HEK293 (cell line): Measurements from ENCODE around the gene ADRB2.

Experiments
- IKZF3 ChIP-seq: fragments of 450-650 bp; IDR thresholded peaks from 2 replicates; pipeline ENCODE4 v1.5.0; 2018; ENCODE audit warnings: missing biosample characterization, mild to moderate bottlenecking, missing genetic modification characterization, moderate library complexity
- MYNN ChIP-seq: fragments of 450-650 bp; formaldehyde crosslinking; IDR thresholded peaks from 2 replicates; pipeline ENCODE4 v1.5.1; 2016; ENCODE audit warnings: missing biosample characterization, missing genetic modification characterization, borderline replicate concordance
- SALL2 ChIP-seq: fragments of 450-650 bp; formaldehyde crosslinking; IDR thresholded peaks from 2 replicates; pipeline ENCODE4 v1.5.0; 2017; ENCODE audit warnings: missing biosample characterization, mild to moderate bottlenecking, missing genetic modification characterization, borderline replicate concordance
- SCRT2 ChIP-seq: fragments of 450-650 bp; formaldehyde crosslinking; IDR thresholded peaks from 2 replicates; pipeline ENCODE4 v1.5.1; 2016; ENCODE audit warnings: missing biosample characterization, missing genetic modification characterization
- ZBTB20 ChIP-seq: fragments of 450-650 bp; formaldehyde crosslinking; IDR thresholded peaks from 2 replicates; pipeline ENCODE4 v1.5.1; 2016; ENCODE audit warnings: missing biosample characterization, missing genetic modification characterization
- ZEB2 ChIP-seq: fragments of 450-650 bp; formaldehyde crosslinking; IDR thresholded peaks from 2 replicates; pipeline ENCODE4 v1.5.1; 2016; ENCODE audit warnings: missing biosample characterization, missing genetic modification characterization
- ZFHX2 ChIP-seq: fragments of 450-650 bp; formaldehyde crosslinking; conservative IDR thresholded peaks from 2 replicates; pipeline ENCODE4 v1.5.1; 2016; ENCODE audit warnings: missing biosample characterization, missing genetic modification characterization
- ZFP41 ChIP-seq: fragments of 450-650 bp; formaldehyde crosslinking; IDR thresholded peaks from 2 replicates; pipeline ENCODE4 v1.5.1; 2016; ENCODE audit warnings: missing biosample characterization, missing genetic modification characterization, borderline replicate concordance
- ZNF10 ChIP-seq: fragments of 450-650 bp; formaldehyde crosslinking; IDR thresholded peaks from 2 replicates; pipeline ENCODE4 v1.5.1; 2017; ENCODE audit warnings: missing biosample characterization, missing genetic modification characterization
- ZNF121 ChIP-seq: fragments of 450-650 bp; formaldehyde crosslinking; IDR thresholded peaks from 2 replicates; pipeline ENCODE4 v1.5.1; 2016; ENCODE audit warnings: missing biosample characterization, missing genetic modification characterization
- ZNF133 ChIP-seq: fragments of 450-650 bp; formaldehyde crosslinking; IDR thresholded peaks from 2 replicates; pipeline ENCODE4 v1.5.1; 2016; ENCODE audit warnings: missing biosample characterization, missing genetic modification characterization
- ZNF138 ChIP-seq: fragments of 450-650 bp; formaldehyde crosslinking; IDR thresholded peaks from 2 replicates; pipeline ENCODE4 v1.5.1; 2016; ENCODE audit warnings: missing biosample characterization, missing genetic modification characterization, borderline replicate concordance
- ZNF341 ChIP-seq: fragments of 450-650 bp; formaldehyde crosslinking; IDR thresholded peaks from 2 replicates; pipeline ENCODE4; 2016; ENCODE audit warnings: low read depth, missing biosample characterization, missing genetic modification characterization
- ZNF37A ChIP-seq: fragments of 450-650 bp; IDR thresholded peaks from 2 replicates; pipeline ENCODE4 v1.5.1; 2018; ENCODE audit warnings: missing biosample characterization, missing genetic modification characterization
- ZNF394 ChIP-seq: fragments of 450-650 bp; formaldehyde crosslinking; IDR thresholded peaks from 2 replicates; pipeline ENCODE4 v1.5.1; 2016; ENCODE audit warnings: missing biosample characterization, missing genetic modification characterization, mild to moderate bottlenecking, moderate library complexity, borderline replicate concordance
- ZNF555 ChIP-seq: fragments of 450-650 bp; formaldehyde crosslinking; conservative IDR thresholded peaks from 2 replicates; pipeline ENCODE4 v1.5.1; 2017; ENCODE audit warnings: missing biosample characterization, mild to moderate bottlenecking, missing genetic modification characterization, inconsistent platforms
- ZNF610 ChIP-seq: fragments of 450-650 bp; formaldehyde crosslinking; IDR thresholded peaks from 2 replicates; pipeline ENCODE4 v1.5.1; 2016; ENCODE audit warnings: missing biosample characterization, missing genetic modification characterization, borderline replicate concordance
- ZNF791 ChIP-seq: fragments of 450-650 bp; formaldehyde crosslinking; IDR thresholded peaks from 2 replicates; pipeline ENCODE4 v1.5.1; 2016; ENCODE audit warnings: missing biosample characterization, missing genetic modification characterization
- ZNF792 ChIP-seq: fragments of 450-650 bp; formaldehyde crosslinking; IDR thresholded peaks from 2 replicates; pipeline ENCODE4 v1.5.1; 2016; ENCODE audit warnings: missing biosample characterization, missing genetic modification characterization
- ZNF830 ChIP-seq: fragments of 450-650 bp; IDR thresholded peaks from 2 replicates; pipeline ENCODE4 v1.5.0; 2018; ENCODE audit warnings: missing biosample characterization, missing genetic modification characterization, low read depth, mild to moderate bottlenecking, moderate library complexity
- ZSCAN30 ChIP-seq: fragments of 450-650 bp; IDR thresholded peaks from 2 replicates; pipeline ENCODE4 v1.5.1; 2018; ENCODE audit warnings: missing biosample characterization, mild to moderate bottlenecking, missing genetic modification characterization, moderate library complexity
- TF ChIP-seq, protein P1 (sequence below): fragments of 450-650 bp; formaldehyde crosslinking; IDR thresholded peaks from 2 replicates; pipeline ENCODE4 v1.5.1; 2017; ENCODE audit warnings: missing biosample characterization, missing genetic modification characterization
- TF ChIP-seq, protein P2 (sequence below): fragments of 450-650 bp; formaldehyde crosslinking; IDR thresholded peaks from 2 replicates; pipeline ENCODE4 v1.5.1; 2017; ENCODE audit warnings: missing biosample characterization, missing genetic modification characterization
- TF ChIP-seq, protein P3 (sequence below): sonication (generic); formaldehyde crosslinking; IDR thresholded peaks from 2 replicates; pipeline ENCODE4 v1.8.1; 2022; ENCODE audit warnings: mild to moderate bottlenecking, moderate library complexity, missing genetic modification reagents
- TF ChIP-seq, protein P4 (sequence below): fragments of 450-650 bp; formaldehyde crosslinking; conservative IDR thresholded peaks from 2 replicates; pipeline ENCODE4 v1.5.1; 2016; ENCODE audit warnings: low read depth, missing biosample characterization, missing genetic modification characterization
- TF ChIP-seq, protein P5 (sequence below): fragments of 450-650 bp; formaldehyde crosslinking; IDR thresholded peaks from 2 replicates; pipeline ENCODE4 v1.5.1; 2016; ENCODE audit warnings: missing biosample characterization, missing genetic modification characterization
- TF ChIP-seq, protein P6 (sequence below): fragments of 450-650 bp; formaldehyde crosslinking; IDR thresholded peaks from 2 replicates; pipeline ENCODE4 v1.5.1; 2016; ENCODE audit warnings: missing biosample characterization, missing genetic modification characterization, borderline replicate concordance
- TF ChIP-seq, protein P7 (sequence below): fragments of 450-650 bp; formaldehyde crosslinking; IDR thresholded peaks from 2 replicates; pipeline ENCODE4 v1.5.1; 2016; ENCODE audit warnings: missing biosample characterization, missing genetic modification characterization

The ADRB2 gene

DNA sequence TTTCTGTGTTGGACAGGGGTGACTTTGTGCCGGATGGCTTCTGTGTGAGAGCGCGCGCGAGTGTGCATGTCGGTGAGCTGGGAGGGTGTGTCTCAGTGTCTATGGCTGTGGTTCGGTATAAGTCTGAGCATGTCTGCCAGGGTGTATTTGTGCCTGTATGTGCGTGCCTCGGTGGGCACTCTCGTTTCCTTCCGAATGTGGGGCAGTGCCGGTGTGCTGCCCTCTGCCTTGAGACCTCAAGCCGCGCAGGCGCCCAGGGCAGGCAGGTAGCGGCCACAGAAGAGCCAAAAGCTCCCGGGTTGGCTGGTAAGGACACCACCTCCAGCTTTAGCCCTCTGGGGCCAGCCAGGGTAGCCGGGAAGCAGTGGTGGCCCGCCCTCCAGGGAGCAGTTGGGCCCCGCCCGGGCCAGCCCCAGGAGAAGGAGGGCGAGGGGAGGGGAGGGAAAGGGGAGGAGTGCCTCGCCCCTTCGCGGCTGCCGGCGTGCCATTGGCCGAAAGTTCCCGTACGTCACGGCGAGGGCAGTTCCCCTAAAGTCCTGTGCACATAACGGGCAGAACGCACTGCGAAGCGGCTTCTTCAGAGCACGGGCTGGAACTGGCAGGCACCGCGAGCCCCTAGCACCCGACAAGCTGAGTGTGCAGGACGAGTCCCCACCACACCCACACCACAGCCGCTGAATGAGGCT is at the start of gene ADRB2 (continued):
- no peak for TF ChIP-seq ZNF830 (tag by site-specific recombination)
- TF ChIP-seq ZEB2 (tag by site-specific recombination) = peak; percentile 71; the same call in 1 of the 2 replicates
- TF ChIP-seq SALL2 (tag by site-specific recombination) = no peak
- TF ChIP-seq, protein P1, sequence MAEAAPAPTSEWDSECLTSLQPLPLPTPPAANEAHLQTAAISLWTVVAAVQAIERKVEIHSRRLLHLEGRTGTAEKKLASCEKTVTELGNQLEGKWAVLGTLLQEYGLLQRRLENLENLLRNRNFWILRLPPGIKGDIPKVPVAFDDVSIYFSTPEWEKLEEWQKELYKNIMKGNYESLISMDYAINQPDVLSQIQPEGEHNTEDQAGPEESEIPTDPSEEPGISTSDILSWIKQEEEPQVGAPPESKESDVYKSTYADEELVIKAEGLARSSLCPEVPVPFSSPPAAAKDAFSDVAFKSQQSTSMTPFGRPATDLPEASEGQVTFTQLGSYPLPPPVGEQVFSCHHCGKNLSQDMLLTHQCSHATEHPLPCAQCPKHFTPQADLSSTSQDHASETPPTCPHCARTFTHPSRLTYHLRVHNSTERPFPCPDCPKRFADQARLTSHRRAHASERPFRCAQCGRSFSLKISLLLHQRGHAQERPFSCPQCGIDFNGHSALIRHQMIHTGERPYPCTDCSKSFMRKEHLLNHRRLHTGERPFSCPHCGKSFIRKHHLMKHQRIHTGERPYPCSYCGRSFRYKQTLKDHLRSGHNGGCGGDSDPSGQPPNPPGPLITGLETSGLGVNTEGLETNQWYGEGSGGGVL (tag by site-specific recombination) = no peak
- TF ChIP-seq ZNF394 (tag by site-specific recombination) = no peak; the same call in 1 of the 2 replicates
- no peak for TF ChIP-seq ZFP41
- TF ChIP-seq ZBTB20 (tag by site-specific recombination) = peak; percentile 90
- TF ChIP-seq ZNF10 (tag by site-specific recombination) = no peak
- peak; percentile 83 for TF ChIP-seq IKZF3
- no peak for TF ChIP-seq ZNF610 (tag by site-specific recombination)
- no peak; the same call in 1 of the 2 replicates for TF ChIP-seq SCRT2 (tag by site-specific recombination)
- TF ChIP-seq, protein P2, sequence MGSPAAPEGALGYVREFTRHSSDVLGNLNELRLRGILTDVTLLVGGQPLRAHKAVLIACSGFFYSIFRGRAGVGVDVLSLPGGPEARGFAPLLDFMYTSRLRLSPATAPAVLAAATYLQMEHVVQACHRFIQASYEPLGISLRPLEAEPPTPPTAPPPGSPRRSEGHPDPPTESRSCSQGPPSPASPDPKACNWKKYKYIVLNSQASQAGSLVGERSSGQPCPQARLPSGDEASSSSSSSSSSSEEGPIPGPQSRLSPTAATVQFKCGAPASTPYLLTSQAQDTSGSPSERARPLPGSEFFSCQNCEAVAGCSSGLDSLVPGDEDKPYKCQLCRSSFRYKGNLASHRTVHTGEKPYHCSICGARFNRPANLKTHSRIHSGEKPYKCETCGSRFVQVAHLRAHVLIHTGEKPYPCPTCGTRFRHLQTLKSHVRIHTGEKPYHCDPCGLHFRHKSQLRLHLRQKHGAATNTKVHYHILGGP = no peak
- TF ChIP-seq, protein P3, sequence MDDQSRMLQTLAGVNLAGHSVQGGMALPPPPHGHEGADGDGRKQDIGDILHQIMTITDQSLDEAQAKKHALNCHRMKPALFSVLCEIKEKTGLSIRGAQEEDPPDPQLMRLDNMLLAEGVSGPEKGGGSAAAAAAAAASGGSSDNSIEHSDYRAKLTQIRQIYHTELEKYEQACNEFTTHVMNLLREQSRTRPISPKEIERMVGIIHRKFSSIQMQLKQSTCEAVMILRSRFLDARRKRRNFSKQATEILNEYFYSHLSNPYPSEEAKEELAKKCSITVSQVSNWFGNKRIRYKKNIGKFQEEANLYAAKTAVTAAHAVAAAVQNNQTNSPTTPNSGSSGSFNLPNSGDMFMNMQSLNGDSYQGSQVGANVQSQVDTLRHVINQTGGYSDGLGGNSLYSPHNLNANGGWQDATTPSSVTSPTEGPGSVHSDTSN (CRISPR knock-in tag) = 0 out of 2 replicates have a peak, but pooled peaks have one; percentile 21
- TF ChIP-seq, protein P4, sequence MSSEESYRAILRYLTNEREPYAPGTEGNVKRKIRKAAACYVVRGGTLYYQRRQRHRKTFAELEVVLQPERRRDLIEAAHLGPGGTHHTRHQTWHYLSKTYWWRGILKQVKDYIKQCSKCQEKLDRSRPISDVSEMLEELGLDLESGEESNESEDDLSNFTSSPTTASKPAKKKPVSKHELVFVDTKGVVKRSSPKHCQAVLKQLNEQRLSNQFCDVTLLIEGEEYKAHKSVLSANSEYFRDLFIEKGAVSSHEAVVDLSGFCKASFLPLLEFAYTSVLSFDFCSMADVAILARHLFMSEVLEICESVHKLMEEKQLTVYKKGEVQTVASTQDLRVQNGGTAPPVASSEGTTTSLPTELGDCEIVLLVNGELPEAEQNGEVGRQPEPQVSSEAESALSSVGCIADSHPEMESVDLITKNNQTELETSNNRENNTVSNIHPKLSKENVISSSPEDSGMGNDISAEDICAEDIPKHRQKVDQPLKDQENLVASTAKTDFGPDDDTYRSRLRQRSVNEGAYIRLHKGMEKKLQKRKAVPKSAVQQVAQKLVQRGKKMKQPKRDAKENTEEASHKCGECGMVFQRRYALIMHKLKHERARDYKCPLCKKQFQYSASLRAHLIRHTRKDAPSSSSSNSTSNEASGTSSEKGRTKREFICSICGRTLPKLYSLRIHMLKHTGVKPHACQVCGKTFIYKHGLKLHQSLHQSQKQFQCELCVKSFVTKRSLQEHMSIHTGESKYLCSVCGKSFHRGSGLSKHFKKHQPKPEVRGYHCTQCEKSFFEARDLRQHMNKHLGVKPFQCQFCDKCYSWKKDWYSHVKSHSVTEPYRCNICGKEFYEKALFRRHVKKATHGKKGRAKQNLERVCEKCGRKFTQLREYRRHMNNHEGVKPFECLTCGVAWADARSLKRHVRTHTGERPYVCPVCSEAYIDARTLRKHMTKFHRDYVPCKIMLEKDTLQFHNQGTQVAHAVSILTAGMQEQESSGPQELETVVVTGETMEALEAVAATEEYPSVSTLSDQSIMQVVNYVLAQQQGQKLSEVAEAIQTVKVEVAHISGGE (tag by site-specific recombination) = 0 out of 2 replicates have a peak, but pooled peaks have one; percentile 45
- TF ChIP-seq, protein P5, sequence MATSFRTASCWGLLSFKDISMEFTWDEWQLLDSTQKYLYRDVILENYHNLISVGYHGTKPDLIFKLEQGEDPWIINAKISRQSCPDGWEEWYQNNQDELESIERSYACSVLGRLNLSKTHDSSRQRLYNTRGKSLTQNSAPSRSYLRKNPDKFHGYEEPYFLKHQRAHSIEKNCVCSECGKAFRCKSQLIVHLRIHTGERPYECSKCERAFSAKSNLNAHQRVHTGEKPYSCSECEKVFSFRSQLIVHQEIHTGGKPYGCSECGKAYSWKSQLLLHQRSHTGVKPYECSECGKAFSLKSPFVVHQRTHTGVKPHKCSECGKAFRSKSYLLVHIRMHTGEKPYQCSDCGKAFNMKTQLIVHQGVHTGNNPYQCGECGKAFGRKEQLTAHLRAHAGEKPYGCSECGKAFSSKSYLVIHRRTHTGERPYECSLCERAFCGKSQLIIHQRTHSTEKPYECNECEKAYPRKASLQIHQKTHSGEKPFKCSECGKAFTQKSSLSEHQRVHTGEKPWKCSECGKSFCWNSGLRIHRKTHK (tag by site-specific recombination) = no peak
- TF ChIP-seq ZNF133 = no peak
- TF ChIP-seq ZSCAN30 = peak; percentile 6; the same call in 1 of the 2 replicates
- no peak for TF ChIP-seq ZFHX2
- TF ChIP-seq, protein P6, sequence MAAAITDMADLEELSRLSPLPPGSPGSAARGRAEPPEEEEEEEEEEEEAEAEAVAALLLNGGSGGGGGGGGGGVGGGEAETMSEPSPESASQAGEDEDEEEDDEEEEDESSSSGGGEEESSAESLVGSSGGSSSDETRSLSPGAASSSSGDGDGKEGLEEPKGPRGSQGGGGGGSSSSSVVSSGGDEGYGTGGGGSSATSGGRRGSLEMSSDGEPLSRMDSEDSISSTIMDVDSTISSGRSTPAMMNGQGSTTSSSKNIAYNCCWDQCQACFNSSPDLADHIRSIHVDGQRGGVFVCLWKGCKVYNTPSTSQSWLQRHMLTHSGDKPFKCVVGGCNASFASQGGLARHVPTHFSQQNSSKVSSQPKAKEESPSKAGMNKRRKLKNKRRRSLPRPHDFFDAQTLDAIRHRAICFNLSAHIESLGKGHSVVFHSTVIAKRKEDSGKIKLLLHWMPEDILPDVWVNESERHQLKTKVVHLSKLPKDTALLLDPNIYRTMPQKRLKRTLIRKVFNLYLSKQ (tag by site-specific recombination) = no peak
- TF ChIP-seq ZNF37A (tag by site-specific recombination) = no peak
- TF ChIP-seq ZNF138 = no peak
- TF ChIP-seq ZNF792 (tag by site-specific recombination) = no peak
- no peak for TF ChIP-seq MYNN (tag by site-specific recombination)
- peak; percentile 96 for TF ChIP-seq ZNF341
- TF ChIP-seq, protein P7, sequence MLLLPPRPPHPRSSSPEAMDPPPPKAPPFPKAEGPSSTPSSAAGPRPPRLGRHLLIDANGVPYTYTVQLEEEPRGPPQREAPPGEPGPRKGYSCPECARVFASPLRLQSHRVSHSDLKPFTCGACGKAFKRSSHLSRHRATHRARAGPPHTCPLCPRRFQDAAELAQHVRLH (tag by site-specific recombination) = peak; percentile 36; the same call in 1 of the 2 replicates
- no peak for TF ChIP-seq ZNF791 (tag by site-specific recombination)
- no peak for TF ChIP-seq ZNF555
- no peak for TF ChIP-seq ZNF121
